Measurements from ENCODE around the gene EFTUD2.

The EFTUD2 gene

DNA sequence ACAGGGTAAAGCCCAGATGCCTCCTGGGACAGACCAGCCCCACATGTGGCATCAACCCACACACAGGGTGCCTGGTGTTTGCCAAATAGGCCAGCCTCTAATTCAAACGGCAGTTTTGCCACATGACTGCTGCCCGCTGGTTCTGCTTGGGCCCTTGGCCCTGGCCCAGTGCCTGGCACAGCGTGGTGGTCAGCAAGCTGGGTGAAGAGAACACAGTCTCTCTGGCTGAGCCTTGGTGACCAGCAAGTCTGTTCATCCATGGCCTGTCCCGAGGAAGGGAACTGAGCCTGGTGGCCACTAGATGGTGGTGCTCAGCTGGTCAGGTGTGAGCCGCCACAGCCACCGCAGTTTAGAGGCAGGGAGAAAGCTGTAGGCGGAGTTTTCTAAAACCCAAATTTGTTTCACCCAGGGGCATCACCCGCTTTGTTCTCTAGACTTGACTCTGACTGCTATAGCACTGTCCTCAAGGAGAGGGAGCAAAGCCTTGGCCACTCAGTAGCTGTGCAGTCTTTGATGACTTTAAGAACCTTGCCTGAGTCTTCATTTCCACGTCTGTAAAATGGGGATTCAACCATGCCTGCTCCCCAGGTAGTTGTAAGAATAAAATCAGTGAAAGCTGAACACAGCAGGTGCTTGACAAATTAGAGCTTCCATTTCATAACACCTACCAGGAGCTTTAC lies 20.8 kb upstream of the EFTUD2 start:
- Mint-ChIP-seq H3K27me3 (peaks cover 29% of the 10 kb centered on the region), H3K9me3 (no peaks in the 10 kb centered on the region), H3K36me3 (ENCODE audit: low read depth) (no peaks in the 10 kb centered on the region), H3K4me3 (no peak overlapping the region), H3K27ac (no peak overlapping the region), H3K4me1 (ENCODE audit: low read depth) (peaks cover 18% of the 10 kb centered on the region)
- intact Hi-C loops (cut with micrococcal nuclease): loop anchor here (1.0 to 10.0 kb wide), 3 partner anchors 102 to 215 kb away; partner anchors contain the start of genes ACBD4 and PLCD3

DNA sequence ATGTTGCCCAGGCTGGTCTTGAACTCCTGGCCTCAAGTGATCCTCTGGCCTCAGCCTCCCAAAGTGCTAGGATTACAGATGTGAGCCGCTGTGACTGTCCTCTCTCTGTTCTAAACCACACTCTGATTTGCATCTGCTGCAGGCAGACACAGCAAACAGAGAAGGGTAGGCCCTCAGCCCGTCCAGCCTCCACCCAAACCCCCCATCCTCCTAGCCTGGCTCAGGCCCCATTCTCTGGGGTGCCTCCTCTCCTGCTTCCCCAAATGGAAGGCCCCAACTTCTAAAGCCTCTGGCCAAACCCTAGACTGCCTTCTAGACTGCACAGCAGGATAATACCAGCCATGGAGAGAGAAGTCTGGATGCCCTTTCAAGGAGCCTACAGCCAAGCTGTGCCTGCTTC lies 20.2 kb upstream of the EFTUD2 start:
- Mint-ChIP-seq H3K9me3 (no peaks in the 10 kb centered on the region), H3K4me1 (ENCODE audit: low read depth) (peaks cover 23% of the 10 kb centered on the region), H3K27me3 (peaks cover 35% of the 10 kb centered on the region), H3K36me3 (ENCODE audit: low read depth) (no peaks in the 10 kb centered on the region), H3K4me3 (no peak overlapping the region), H3K27ac (no peak overlapping the region)
- intact Hi-C loops (cut with micrococcal nuclease): loop anchor here (10.0 kb wide), 2 partner anchors 175 to 215 kb away; partner anchors contain the start of genes ACBD4 and PLCD3

DNA sequence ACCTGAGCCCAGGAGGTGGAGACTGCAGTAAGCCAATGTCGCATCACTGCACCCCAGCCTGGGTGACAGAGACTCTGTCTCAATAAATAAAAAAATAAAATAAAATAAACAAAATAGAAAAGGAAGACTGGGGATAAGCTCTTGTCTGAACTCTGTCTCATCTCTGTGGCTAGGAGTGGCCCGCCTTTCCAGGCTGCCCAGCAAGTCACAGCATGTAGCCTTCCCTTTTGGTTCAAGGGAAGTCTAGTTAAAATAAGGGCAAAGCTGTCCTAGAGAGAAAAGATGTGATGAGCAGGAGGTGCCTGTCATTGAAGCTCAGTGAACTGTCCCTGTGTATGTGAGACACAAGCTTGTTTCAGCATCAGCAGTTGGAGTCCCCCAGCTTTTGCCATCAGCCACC lies 18.8 kb upstream of the EFTUD2 start:
- Mint-ChIP-seq H3K4me1 (ENCODE audit: low read depth) (peaks cover 30% of the 10 kb centered on the region), H3K27me3 (peaks cover 42% of the 10 kb centered on the region), H3K9me3 (no peaks in the 10 kb centered on the region), H3K27ac (no peak overlapping the region), H3K36me3 (ENCODE audit: low read depth) (no peaks in the 10 kb centered on the region), H3K4me3 (no peak overlapping the region)
- intact Hi-C loops (cut with micrococcal nuclease): loop anchor here (10.0 kb wide), 2 partner anchors 177 to 217 kb away; partner anchors contain the start of genes ACBD4 and PLCD3

DNA sequence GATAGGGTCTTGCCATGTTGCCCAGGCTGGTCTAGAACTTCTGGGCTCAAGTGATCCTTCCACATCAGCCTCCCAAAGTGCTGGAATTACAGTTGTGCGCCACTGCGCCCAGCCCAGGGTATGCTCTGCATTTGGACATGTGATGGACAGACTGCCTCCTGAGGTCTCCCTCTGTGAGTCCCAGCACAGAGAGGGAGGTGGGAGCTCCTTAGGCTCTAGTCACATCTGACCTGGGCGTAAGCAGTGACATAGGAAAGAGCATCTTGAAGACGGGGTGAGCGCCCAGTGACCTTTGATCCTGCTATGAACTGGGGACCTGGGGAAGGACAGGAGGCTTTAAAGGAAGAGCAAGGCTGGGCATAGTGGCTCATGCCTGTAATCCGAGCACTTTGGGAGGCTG lies 18.2 kb upstream of the EFTUD2 start:
- Mint-ChIP-seq H3K9me3 (no peaks in the 10 kb centered on the region), H3K4me3 (no peak overlapping the region), H3K27me3 (peaks cover 42% of the 10 kb centered on the region), H3K27ac (no peak overlapping the region), H3K4me1 (ENCODE audit: low read depth) (peaks cover 30% of the 10 kb centered on the region), H3K36me3 (ENCODE audit: low read depth) (no peaks in the 10 kb centered on the region)
- intact Hi-C loops (cut with micrococcal nuclease): loop anchor here (10.0 kb wide), 2 partner anchors 177 to 217 kb away; partner anchors contain the start of genes ACBD4 and PLCD3

DNA sequence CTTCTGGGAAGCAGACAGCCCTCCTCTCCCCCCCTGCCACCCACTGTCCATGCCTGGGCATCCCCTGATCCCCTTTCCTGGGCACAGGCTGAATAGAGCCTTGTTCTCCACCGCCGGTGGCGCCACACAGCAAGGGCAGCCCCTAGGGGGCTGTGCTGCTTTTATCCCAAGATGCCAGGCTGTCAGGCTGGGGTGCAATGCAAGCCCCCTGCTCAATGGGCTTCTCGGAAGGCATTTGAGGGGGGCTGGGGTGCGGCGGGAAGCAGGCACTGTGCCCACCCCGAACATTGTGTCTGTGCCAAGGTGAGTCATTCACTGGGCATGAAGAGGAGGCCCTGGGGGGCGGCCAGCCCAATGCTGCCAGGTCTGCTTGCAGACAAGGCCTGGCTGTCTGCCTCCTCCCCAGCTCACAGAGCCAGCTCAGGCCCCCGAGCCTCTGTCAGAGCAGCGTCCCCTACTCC lies 17.6 kb upstream of the EFTUD2 start:
- H3K9me3 Mint-ChIP-seq: no peaks in the 10 kb centered on the region
- intact Hi-C loops (cut with micrococcal nuclease): loop anchor here (10.0 kb wide), 2 partner anchors 178 to 218 kb away; partner anchors contain the start of genes ACBD4 and PLCD3
- no peak overlapping the region for H3K27ac Mint-ChIP-seq
- no peaks in the 10 kb centered on the region for H3K36me3 Mint-ChIP-seq (ENCODE audit: low read depth)
- H3K27me3 Mint-ChIP-seq: peaks cover 42% of the 10 kb centered on the region
- no peak overlapping the region for H3K4me3 Mint-ChIP-seq
- H3K4me1 Mint-ChIP-seq (ENCODE audit: low read depth): peaks cover 30% of the 10 kb centered on the region

DNA sequence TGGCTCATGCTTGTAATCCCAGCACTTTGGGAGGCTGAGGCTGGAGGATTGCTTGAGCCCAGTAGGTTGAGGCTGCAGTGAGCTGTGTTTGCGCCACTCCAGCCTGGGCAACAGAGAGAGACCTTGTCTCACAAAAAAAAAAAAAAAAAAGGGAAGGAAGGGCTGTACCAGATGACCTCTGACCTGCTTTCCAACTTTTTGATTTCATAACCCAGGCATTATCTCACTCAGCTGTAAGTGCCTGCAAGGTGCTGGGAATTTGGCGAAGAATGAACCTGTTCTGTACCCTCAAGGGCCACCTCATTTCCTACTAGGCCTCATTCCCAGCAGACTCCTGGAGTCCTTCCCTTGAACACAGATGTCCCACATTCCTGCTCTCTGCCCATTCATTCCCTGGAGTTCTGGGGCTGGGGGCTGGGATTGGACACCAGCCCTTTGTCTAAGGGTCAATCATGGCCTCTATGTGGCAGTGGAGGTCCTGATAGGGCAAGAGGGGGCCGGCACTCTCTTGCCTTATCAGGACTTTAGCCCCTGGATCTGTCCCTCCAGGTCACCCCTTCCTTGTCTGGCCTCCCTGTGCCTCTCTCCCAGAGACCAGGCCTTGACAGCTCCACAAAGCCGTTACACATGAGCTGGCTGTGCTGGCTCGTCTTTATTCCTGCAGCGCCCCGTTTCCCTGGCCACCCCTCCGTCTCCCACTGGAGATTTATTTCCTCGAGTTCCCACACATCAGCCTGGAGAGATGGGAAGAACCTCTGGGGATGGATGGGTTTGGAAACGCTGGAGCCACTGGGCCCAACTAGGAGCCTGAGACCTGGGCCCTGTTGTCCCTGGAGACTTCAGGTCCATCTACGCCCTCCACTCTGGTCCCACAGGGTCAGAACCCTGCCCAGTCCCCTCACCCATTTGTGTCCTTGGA lies 16.9 kb upstream of the EFTUD2 start:
- Mint-ChIP-seq H3K36me3 (ENCODE audit: low read depth) (no peaks in the 10 kb centered on the region), H3K4me1 (ENCODE audit: low read depth) (peaks cover 37% of the 10 kb centered on the region), H3K9me3 (no peaks in the 10 kb centered on the region), H3K27me3 (peaks cover 42% of the 10 kb centered on the region), H3K27ac (peak overlapping the region; percentile 35), H3K4me3 (no peak overlapping the region)
- intact Hi-C loops (cut with micrococcal nuclease): loop anchor here (10.0 kb wide), 2 partner anchors 179 to 219 kb away; partner anchors contain the start of genes ACBD4 and PLCD3

DNA sequence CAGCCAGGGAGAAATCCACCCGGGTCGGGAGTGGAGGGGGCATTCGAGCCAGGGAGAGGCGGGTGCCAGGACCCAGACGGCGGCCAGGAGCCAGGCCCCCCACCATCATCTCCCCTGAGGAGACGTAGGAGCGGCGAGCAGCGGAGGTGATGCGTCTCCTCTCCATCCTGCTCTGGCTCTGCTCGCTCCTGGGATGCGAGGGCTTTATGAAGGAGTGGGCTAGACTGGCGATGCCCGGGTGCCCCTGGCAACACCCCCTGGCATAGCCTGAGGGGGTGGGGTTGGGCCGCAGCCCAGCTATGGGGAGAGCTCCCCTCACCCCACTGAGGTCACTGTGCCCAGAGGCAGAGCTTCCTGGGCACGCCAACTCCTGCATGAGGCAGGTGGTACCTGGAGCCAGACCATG lies 16.1 kb upstream of the EFTUD2 start, which contains the start of gene GFAP:
TSS of gene GFAP (minus strand) at position 180 of the 406 bp plus-strand sequence. CDS start at position 166, 14 bp downstream.
- Mint-ChIP-seq H3K27ac (peak within 1 kb of the TSS; percentile 35), H3K4me3 (no peak within 1 kb of the TSS), H3K27me3 (peaks cover 42% of the 10 kb centered on the region)

DNA sequence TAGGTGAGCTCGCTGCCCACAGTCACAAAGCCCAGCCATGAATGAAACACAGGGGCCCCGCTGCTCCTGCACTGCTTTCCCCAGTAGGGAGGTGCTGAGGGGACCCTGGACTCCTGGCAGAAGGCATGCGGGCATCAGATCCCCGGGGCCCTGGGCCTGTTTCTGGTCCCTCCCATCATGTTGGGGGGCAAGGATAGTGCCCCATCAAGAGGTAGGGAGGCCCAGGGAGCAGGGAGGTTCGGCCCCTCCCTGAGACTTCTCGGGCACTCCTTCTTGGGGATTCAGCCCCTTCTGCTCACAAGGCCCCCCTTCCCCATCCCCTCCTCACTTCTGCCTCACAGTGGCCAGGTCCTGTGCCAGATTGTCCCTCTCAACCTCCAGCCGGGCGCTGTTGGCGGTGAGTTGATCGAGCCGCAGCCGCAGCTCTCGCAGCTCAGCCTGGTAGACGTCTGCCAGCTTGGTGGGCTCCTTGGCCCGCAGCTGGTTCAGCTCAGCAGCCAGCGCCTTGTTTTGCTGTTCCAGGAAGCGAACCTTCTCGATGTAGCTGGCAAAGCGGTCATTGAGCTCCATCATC lies 15.5 kb upstream of the EFTUD2 start:
- no peak overlapping the region for H3K27ac Mint-ChIP-seq
- H3K36me3 Mint-ChIP-seq (ENCODE audit: low read depth): no peaks in the 10 kb centered on the region
- H3K27me3 Mint-ChIP-seq: peaks cover 38% of the 10 kb centered on the region
- no peak overlapping the region for H3K4me3 Mint-ChIP-seq
- H3K4me1 Mint-ChIP-seq (ENCODE audit: low read depth): peaks cover 44% of the 10 kb centered on the region
- intact Hi-C loops (cut with micrococcal nuclease): loop anchor here (10.0 kb wide), 2 partner anchors 180 to 220 kb away; partner anchors contain the start of genes ACBD4 and PLCD3
- H3K9me3 Mint-ChIP-seq: no peaks in the 10 kb centered on the region

More for the DNA sequence above, 16.1 kb upstream of the EFTUD2 start, which contains the start of gene GFAP:
- H3K9me3 Mint-ChIP-seq: no peaks in the 10 kb centered on the region
- no peaks in the 10 kb centered on the region for H3K36me3 Mint-ChIP-seq (ENCODE audit: low read depth)
- peaks cover 44% of the 10 kb centered on the region for H3K4me1 Mint-ChIP-seq (ENCODE audit: low read depth)
- intact Hi-C loops (cut with micrococcal nuclease): loop anchor here (10.0 kb wide), 2 partner anchors 179 to 219 kb away; partner anchors contain the start of genes ACBD4 and PLCD3

DNA sequence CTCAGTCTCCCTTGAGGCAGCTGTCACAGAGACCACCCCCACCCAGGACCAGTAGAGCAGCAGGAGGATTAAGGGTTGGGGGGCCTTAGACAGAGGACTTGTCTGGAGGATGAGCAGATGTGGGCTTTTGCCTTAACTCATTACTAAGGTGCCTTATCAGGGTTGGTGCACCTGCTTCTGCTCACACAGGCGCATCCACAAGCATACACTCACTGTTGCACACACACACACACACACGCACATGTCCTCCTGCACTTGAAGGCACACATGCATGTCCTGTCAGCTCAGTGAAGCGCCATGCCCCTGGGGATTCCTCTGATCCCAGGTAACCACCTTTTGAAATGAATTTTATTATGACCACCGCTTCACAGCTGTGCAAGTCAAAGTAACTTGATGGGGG lies 14.9 kb upstream of the EFTUD2 start:
- Mint-ChIP-seq H3K4me1 (ENCODE audit: low read depth) (peaks cover 44% of the 10 kb centered on the region), H3K27ac (no peak overlapping the region), H3K9me3 (no peaks in the 10 kb centered on the region), H3K27me3 (peaks cover 38% of the 10 kb centered on the region), H3K4me3 (no peak overlapping the region), H3K36me3 (ENCODE audit: low read depth) (no peaks in the 10 kb centered on the region)
- intact Hi-C loops (cut with micrococcal nuclease): loop anchor here (10.0 kb wide), 2 partner anchors 181 to 221 kb away; partner anchors contain the start of genes ACBD4 and PLCD3

DNA sequence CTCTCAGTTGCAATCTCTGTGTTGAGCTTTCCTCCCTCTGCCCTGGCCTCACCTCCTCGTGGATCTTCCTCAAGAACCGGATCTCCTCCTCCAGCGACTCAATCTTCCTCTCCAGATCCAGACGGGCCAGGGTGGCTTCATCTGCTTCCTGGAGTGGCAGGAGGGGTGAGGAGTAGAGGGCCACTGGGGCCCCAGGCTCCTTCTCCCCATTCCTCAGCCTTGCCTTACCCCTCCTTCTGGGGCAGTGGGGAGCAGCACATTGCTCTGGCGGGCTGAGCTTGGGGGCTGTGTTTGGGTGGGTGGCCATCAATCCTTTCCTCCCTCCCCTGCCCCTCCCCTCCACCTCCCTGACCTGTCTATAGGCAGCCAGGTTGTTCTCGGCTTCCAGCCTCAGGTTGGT lies 14.4 kb upstream of the EFTUD2 start:
- peaks cover 38% of the 10 kb centered on the region for H3K27me3 Mint-ChIP-seq
- no peak overlapping the region for H3K4me3 Mint-ChIP-seq
- no peaks in the 10 kb centered on the region for H3K9me3 Mint-ChIP-seq
- no peaks in the 10 kb centered on the region for H3K36me3 Mint-ChIP-seq (ENCODE audit: low read depth)
- intact Hi-C loops (cut with micrococcal nuclease): loop anchor here (10.0 kb wide), 2 partner anchors 181 to 221 kb away; partner anchors contain the start of genes ACBD4 and PLCD3
- H3K4me1 Mint-ChIP-seq (ENCODE audit: low read depth): peaks cover 47% of the 10 kb centered on the region
- H3K27ac Mint-ChIP-seq: no peak overlapping the region

DNA sequence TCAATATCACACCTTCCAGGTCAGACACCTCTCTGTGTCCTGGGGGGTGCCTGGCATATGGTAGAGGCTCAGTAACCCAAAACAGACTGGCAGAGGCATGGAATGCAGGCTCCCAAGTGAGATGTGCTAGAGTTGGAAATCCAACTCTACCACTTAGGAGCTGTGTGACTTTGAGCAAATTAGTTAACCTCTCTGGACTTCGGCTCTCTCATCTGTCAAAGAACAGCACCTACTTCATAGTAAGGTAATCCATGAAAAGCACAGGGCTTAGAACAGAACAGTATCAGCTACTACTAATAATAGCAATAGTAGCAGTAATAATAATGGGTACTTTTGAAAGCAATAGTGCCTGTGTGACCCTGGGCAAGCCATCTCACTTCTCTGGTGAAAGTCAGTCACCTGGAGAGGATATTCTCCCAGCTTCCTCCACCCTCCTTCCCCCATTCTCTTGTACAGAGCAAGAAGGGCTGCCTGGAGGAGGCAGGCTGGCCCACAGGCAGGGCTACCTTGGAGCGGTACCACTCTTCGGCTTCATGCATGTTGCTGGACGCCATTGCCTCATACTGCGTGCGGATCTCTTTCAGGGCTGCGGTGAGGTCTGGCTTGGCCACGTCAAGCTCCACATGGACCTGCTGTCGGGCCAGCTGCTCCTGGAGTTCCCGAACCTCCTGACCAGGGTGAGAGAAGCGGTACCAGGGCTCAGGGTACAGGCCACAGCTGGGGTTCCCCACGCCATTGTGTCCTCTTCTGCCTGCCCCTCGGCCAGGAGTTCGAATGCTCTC lies 13.7 kb upstream of the EFTUD2 start:
- Mint-ChIP-seq H3K4me1 (ENCODE audit: low read depth) (peaks cover 49% of the 10 kb centered on the region), H3K27me3 (peaks cover 38% of the 10 kb centered on the region), H3K4me3 (no peak overlapping the region), H3K9me3 (no peaks in the 10 kb centered on the region), H3K27ac (no peak overlapping the region), H3K36me3 (ENCODE audit: low read depth) (no peaks in the 10 kb centered on the region)
- intact Hi-C loops (cut with micrococcal nuclease): loop anchor here (10.0 kb wide), 2 partner anchors 182 to 222 kb away; partner anchors contain the start of genes ACBD4 and PLCD3

DNA sequence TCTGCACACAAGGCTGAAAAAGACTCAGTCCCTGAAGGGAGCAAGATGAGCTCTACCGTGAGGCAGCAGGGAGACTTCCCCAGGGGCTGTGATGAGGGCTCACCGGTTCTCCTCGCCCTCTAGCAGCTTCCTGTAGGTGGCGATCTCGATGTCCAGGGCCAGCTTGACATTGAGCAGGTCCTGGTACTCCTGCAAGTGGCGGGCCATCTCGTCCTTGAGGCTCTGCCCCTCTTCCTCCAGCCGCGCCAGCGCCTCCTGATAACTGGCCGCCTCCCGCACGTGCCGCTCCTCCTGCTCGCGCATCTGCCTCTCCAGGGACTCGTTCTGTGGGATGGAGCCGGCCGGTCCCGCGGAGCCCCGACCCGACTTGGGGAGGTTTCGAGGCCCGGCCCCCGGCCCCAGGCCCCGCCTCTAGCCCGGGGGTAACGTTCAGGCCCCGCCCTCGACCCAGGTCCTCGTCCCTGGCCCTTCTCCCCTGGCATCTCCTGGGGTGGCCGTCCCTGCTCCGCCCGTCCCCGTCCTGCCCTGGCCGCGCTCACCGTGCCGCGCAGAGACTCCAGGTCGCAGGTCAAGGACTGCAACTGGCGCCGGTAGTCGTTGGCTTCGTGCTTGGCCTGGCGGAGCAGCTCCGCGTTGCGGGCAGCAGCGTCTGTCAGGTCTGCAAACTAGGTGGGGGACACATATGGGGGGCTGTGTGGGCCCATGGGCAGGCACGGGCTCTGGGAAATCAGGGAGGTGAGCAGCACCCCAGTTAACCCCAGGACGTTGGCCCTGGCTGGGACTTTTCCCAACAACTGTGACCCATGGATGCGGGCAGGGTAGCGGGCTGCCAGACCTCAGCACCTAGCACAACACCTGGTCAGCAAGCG lies 12.1 kb upstream of the EFTUD2 start:
- no peaks in the 10 kb centered on the region for H3K36me3 Mint-ChIP-seq (ENCODE audit: low read depth)
- no peaks in the 10 kb centered on the region for H3K9me3 Mint-ChIP-seq
- peak overlapping the region; percentile 58 for H3K4me3 Mint-ChIP-seq
- H3K4me1 Mint-ChIP-seq (ENCODE audit: low read depth): peaks cover 51% of the 10 kb centered on the region
- intact Hi-C loops (cut with micrococcal nuclease): loop anchor here (10.0 kb wide), 2 partner anchors 183 to 223 kb away; partner anchors contain the start of genes ACBD4 and PLCD3
- H3K27ac Mint-ChIP-seq: no peak overlapping the region
- H3K27me3 Mint-ChIP-seq: peaks cover 38% of the 10 kb centered on the region

Data from dendritic cell treated with granulocyte-macrophage colony-stimulating factor and Interleukin-4, amounts not matched to agents 40 ng/mL and 50 ng/mL, for 4 days (primary cell).